Right lobe of liver (tissue), 4 donors: ENCODE measurements around the gene PGAP1.

Source experiments
- CTCF ChIP-seq, 4 donors: fragments of 200-600 bp in 3 of 4; fragments of 450-650 bp in 1 of 4; IDR thresholded peaks; one replicate each; pipeline versions ENCODE4 v1.5.1 to v1.8.0; 2016 to 2022; ENCODE audit warnings: antibody characterized with exemption in 4 of 4, mild to moderate bottlenecking in 2 of 4
- POLR2A ChIP-seq: fragments of 450-650 bp; IDR thresholded peaks from one replicate; pipeline ENCODE4 v1.6.1; 2017; ENCODE audit warnings: antibody characterized with exemption, mild to moderate bottlenecking
- donor health status: DM: no; HTN: no; CAD: no.
- donor health status: DM: no; HTN: no; CAD: no.
- donor health status: DM: no; HTN: yes; CAD: no.

- TF ChIP-seq CTCF (IDR thresholded peaks at IDR 0.05) (no peak), POLR2A (no peak)
Measured at GRCh38 chr2:196808083-196808665, 118.3 kb downstream of the PGAP1 start.
